ENCODE measurements around the gene PRKCH.

The PRKCH gene

DNA sequence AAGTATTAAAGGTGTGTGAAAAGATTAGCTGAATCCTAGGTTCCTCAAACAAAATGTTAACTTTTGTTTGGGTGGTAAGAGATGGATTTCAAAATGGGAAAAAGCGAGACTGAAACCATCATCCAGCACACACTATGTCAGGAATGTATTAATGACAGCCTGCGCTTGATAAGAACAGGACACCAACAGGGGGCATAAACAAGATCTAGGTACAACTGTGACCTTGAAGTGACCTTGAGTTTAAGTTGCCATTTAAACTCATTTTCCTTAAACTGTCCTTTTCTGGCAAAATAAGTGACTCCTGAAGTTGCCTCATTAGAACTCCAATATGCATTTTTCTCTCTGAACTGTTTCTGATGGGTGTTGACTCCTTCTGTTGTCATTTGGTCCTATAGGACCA lies 17.1 kb downstream of the PRKCH start:
- DNase-seq: no peak

DNA sequence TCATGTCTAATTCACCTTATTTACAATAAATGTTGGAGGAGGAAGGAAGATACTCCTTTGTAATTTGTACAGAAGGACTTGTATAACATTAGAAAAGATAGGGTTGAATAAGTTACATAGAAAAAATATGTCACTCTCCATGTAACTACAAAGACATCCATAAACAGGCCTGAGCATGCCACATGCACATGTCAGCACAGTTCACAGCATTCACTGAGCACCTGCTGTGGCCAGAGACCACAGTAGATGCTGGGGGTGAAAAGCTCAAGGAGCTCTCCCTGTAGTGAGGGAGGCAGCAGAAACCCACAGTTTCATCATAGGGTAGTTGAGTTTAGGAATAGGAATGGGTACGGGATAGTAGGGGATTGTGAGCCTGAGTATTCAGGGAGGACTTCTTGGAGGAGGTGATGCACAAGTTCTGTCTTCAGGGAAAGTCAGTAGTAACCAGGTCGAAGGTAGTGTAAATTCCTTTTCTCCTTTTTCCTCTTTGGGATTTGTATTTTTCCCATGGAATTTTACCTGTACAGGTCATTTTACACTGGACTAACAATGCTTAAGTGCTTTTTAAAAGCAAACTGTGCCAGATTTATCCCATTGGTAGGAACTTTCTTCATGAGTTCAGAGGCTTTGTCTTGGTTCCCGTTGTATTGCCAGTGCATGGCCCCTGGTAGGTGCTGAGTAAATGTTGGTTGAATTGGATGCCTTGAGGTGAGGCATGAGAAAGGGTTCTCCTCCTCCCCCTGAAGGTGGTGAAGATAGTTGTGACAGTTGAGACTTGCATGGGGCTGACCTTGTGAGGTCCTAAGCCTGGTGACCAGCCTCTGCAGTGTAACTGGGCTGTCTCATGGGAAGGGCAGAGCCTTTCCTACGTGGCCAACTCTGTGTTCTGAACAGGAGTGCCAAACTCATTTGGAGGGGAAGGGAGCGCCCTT lies 20.2 kb downstream of the PRKCH start:
- DNase-seq: no peak

DNA sequence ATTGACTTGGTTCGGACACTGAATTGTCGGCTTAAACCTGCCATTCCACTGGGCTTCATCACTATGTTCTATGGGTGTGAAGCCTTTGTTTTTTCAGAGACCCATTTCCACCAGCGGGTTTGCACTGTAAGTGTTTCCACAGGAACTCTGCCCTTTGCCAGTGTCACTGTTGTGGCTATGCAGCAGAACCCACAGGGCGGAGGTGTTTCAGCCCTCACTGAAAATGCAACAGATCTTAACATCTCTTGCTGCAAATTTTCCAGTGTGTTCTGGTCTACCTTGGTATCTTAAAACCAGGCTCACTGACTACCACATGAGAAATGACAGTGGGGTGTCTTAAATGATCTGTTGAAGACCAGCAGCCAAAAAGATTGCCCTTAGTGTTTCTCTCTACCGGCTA lies 21.1 kb downstream of the PRKCH start:
- DNase-seq: no peak

DNA sequence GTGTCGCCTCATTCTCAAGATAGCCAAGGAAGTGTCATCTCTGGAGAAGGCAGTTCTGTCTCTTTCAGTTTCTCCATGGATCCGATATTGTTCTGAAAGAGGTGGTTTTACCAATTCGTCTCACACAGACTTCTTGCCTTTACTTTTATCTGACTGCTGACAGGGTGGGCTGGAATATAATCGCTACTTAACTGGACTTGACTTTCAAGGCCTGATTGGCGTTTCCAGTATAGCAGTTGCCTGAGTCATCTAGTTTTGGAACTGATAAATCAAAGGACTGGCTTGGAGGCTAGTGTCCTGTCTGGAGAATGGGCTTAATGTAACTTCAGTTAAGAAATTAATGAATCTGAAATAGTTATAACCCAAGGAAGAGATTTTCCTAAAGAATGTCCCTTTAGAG lies 21.6 kb downstream of the PRKCH start:
- DNase-seq: no peak

DNA sequence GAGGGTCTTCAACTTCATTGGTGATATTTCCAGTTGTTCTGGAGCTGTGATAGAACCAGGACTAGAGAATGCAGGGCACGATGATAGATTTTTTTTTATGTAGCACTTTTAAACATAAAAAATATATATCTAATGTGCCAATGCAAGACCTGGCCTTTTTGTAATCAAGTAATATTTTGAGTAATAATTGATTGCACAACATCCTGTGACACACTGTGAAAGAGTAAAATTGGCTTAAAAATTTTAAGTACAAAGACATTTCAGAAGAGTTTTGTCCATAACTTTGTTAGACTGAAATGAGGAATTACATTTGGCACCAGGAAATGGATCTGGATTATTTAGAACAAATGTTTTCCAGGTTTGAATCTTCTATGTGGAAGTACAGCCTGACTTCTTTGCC lies 22.1 kb downstream of the PRKCH start:
- no peak for DNase-seq

DNA sequence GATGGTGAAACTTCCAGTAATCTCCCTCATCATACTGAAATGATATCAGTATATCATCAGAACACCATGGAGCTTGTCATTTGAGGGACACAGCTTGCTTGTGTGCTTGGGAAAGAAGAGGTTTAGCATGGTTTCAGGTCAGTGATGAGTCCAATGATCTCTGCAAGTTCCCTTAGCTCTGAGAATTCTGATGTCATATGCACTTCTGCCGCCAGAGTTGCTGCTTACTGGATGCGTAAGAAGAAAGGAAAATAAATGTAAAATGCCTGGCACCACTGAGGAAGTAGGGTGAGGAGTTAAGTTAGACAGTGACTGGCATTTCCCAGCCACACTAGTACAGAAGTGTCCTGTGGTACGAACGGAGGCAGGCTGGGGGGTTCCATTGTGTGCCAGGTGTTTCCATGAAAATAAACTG lies 22.6 kb downstream of the PRKCH start:
- DNase-seq: no peak

DNA sequence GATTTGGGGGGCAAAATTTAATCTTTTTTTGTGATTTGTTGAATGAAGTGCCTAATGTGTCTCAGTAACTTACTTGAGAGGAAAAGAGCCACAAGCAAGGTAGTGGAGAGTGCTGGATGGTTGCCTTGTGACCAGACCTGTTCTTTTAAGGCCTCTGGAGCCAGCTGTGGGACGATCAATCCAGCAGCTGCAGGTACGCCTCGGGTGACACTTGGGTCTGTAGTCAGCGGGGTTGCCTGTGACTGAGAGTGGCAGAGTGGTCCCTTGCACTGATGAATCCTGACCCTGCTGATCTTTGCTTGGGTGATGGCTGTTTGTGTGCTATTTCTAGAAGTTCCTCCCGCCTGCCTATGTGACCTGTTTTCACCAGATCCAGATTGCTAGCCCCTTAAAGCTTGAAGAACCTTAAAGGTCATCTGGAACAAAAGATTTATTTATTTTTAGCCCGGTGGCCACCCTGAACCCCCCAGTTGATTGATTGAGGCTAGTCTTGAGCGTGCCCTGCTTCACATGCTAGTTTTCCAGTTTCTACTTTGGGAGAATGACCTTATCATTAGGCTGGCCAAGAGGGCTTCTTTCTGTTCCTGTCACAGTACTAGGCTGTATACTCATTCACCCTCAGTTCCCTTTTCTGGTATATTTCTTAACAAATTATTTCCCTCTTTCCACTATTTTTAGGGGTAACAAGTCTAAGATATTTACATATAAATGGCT lies 23.2 kb downstream of the PRKCH start:
- DNase-seq: no peak

DNA sequence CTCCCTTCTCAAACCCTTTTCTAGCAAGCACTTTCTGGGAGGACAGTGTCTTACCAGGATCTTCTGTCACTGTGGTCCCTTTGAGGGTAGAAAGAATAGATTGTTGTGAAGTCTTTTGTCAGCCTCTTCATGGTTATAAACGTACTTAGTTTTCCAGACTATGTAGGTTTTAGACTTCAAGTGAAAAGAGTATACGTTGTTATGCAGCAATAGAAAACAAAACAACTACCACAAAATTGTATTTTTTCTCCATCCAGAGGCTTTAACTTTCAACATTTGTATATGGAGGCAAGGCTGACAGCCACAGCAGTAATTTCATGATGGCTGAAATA lies 23.7 kb downstream of the PRKCH start:
- DNase-seq: no peak

DNA sequence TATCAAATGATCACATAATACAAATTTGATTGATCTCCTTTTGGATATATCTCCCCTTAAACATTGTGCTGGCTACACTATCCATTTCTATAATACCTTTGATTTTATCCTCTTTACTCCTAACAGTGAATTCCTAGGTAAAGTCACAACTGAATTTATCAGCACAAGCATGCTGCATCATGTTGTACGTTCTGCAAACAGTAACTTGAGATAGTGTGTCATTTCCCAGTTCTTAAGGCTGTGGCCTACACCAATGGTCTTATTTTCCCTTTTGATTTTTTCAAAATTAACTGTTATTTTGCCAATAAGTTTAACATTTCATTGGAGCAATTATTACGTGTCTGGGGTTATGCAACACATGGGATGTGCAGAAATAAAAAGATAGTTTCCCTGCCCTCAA lies 24.8 kb downstream of the PRKCH start:
- DNase-seq: no peak

DNA sequence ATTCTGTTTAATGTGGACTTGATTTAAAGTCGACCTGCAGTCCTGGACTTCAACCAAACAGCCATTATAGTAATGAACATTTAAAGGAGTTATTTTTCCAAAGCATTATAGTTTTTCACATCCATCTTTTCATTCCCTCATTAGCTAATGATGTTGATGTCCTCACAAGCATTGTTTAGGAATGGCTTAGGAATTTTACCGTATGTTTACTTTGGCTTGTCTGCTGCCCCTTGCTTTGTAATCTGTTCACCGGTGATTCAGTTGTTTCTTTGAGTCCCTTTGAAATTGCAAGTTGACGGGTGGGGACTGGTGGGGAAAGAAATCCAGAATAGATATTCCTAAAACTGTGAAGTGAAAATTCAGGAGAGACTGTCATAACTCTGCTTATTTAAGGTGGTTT lies 25.4 kb downstream of the PRKCH start:
- no peak for DNase-seq

DNA sequence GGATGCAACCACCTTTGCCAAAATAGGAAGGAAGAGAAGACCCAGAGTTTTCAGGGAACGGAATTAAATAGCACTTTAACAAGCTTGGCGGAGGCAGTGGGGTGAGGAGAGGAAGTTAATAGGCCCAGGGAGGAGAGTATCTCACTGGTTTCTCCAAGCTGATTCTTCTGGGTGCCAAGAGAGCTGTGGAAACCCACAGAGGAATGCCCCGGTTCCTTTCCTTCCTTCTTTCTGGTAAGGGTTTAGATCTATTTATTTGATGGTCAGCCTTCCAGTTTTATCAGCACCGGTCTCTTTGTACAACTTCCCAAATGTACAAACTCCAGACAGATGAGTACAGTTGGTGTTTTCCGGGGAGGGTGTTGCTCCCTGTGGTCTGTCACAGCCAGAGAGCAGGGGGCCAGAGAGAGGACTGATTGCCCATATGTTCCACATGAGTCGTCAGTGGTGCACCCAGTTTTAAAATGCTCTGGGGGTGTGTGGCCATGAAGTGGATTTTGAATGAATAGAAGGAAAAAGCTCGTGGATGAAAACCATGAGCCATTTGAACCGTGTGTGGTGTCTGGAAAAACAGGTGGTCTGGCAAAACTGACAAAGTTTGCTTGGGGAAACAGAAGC lies 26.6 kb downstream of the PRKCH start:
- no peak for DNase-seq

DNA sequence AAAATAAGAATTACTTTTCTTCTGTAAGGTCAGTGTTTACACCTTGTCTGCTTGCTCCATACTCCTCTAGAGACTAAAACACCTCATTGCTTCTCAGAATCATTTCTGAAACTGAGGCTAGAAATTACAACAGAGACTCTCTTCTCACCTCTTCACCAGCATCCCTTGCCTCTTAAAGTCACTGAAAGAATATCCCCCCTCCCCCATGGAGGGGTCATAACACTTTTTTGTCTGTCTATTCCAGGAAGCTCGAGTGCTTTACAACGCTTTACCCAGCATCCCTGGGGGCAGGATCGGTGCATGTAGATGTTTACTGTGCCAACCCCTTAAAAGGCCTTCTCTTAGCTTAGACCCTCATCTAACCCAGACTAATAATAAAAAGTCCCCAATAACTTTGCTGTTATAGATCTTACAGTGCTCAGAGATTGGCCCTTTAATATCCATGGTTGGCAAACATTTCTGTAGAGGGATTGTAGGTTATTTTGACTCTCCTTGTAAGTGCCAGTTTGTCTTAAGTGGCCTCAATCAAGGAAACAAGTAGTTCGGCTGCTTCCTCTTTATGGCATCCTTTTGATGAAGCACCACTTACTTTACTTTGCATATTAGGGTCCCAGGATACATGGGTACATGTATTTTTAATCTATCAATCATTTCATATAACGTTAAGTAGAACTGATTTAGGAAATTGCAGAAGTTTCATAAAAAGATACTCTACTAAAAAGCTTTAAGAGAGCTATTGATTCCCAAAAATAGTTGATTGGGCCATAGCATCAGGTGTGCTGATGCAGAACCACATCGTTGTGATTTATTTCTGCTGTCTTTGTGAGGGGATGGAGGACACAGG lies 29.3 kb downstream of the PRKCH start:
- DNase-seq: no peak

DNA sequence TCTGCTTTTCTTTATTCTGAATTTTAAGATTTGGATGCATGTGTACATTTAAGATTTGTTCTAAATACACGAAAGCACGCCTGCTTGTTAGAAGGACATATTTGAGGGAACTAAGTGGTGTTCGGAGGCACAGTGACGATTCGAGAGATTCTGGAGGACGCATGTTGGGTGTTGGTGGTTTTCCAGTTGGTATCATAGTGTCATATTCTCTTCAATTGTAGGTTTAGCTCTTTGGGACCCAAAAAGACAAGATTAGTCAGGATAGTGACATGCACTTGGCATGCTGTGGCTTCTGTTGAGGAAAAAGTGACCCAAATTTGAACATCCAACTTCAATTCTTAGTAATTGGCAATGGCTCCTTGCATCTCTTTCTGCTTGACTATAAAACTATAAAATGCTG lies 30.1 kb downstream of the PRKCH start:
- DNase-seq: no peak

DNA sequence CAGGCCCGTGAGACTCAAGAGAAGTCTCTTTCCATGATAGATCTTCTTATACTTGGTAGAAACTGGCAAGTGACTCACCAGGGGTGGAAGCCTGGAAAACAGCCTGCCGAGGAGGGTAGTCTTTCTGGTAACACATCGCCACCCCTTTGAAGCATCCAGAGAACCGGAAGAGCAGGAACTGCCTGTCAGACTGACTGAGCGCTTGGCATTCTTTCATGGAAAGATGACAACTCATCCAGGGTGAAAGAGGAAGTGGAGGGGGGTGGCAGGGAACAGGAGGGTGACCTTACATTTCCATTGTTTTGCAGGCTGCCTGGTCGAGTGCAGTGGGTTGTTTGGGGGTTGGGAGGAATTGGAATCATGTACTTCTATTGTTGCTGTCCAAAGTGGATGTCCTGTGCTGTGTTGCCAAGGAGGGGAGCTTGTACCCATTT lies 34.5 kb downstream of the PRKCH start:
- no peak for DNase-seq

DNA sequence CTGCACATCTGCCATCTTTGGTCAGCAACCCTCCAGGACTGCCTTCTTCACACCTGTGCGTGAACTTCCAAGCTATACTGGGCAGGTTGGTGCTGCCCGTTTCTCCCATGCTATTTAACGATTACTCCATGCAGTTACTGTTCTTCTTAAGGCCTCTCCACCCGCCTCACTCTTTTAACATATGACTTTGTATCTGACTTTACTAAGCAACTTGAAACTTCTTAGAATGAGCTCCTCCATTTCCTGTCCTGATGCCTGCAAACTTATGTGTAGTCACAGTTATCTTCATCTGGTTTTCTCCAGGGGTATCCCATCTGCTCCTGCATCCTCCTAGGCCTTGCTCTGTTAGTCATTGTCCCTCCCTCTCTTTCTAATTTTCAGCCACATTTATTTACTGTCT lies 35.7 kb downstream of the PRKCH start:
- no peak for DNase-seq

DNA sequence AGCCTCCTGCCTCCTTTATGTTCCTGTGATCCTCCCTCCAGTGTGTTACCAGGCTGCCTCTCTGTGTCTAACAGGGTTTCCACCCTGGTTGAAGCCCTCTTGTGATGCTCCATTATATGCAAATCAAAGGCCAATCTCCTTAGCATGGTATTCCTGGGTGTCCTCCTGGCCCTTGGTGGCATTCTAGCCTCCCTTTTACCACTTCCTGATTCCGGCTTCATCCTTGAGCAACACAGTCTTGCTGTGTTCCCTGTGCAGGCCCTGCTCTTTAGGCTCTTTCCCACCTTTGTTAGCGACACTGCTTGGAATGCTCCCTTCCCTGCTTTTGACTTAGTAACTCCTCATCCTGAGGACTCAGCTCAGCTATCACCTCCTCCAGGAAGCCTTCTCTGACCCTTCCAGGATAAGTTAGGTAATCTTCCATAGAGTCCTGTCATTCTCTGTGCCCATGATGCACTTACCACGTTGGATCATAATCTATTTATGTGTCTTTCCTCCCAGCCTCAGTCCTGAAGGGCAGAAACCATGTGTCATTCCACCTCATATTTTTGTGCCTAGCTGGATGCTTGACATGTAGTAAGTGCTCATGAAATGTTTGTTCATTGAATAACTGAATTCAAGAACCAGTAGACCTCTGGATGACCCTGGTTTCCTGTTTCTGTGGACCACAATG lies 37.3 kb downstream of the PRKCH start:
- DNase-seq: no peak

DNA sequence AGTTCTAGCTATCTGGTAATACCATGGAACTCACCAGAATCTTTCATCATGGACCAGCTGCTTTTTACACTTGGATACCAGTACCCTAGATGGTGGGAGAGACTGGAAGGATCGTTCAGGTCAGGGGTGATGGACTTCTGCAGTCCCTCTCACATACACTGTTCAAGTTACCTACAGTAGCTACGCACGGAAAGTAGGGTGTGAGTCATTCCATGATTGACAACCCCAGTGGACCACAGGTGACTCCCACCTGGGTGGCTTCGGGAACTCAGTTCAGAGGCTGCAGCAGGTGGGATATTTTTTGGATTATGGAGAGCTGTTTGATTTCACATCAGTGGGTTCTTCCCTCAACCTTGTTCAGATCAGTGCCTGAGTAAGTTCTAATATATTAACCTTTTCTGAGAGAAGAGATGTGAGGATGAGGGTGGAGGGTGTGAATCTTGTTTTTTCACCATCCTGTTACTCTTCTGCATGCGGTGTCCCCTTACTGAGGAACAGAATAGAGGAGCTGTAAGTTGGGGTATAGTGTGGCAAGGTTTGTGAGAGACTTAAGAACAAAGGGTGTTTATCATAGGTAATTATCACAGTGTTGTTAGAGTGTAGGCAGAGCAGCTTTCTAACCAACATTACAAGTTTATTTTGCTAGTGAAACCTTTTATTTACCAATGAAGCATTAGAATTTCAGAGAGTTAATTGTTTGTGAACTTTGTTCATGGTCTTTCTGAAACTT lies 39.6 kb downstream of the PRKCH start:
- DNase-seq: no peak

DNA sequence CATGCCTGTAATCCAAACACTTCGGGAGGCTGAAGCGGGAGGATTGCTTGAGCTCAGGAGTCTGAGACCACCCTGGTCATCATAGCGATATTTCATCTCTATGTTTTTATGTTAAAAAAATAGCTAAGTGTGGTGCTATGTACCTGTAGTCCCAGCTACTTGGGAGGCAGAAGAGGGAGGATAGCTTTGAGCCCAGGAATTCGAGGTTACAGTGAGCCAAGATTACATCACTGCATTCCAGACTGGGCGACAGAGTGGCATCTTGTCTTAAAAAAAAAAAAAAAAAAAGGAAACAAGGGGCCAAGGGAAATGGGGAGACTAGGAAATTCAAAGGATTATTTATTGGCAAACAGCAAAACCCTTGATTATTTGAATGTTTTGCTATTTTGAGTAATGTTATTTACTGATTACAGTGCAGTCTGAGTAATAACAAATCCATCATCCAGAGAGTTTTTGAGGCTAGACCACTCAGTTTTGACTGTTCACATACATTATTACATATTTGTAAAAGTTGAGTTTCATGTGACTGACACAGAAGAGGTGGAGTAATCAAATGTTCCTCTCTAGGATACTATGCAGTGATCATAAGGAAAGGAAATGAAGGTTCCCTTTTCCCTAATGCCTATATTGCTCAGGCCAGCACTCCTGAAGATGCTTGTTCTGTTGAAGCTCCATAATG lies 40.8 kb downstream of the PRKCH start:
- no peak for DNase-seq

DNA sequence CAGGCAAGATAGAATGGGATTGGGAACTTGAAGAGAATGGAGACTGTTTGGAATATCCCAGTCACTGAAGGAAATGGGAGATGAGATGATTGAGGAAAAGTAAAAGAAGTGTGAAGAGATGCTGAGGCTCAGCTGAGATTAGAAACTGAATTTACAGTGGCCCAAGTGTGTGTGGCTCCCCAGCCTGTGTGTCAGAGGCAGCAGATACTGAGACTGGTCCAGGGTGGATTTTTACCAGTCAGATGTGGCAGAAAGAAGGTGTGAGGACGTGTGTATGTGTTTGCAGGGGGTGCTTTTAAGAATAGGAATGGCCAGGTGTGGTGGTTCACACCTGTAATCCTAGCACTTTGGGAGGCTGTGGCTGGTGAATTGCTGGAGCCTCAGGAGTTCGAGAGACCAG lies 42.9 kb downstream of the PRKCH start:
- DNase-seq: no peak

DNA sequence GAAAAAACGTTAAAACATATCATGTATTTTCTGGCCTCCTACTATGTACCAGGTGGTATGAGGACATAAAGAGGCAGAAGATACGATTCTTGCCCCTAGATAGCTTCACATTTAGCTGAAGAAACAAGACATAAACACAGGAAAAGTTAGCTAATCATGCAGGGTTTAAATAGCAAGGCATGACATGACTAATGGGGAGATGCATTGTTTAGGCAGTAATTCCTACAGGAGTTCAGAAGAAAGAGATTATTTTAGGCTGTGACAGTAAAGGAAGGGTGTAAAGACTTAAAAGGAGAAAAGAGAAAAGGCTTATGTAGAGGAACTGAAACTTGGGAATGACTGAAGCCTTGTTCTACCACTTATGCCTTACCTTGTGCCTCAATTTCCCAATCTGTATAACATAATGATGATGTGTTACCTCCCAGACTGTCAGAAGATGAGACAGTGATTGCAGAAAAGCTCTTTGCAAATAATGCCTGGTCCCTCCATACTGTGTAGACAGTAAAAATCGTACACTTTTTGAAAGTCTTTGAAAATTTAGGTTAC lies 44.4 kb downstream of the PRKCH start:
- DNase-seq: no peak
